Right ventricle myocardium inferior (tissue), 1 donor: ENCODE data around the gene NEIL3. TPM values are rescaled to one million over a fixed set of nuclear protein-coding genes. Genes with fewer than 3 reads are reported as not detected.

Experiments
- ATAC-seq: fragments of 200-7000 bp; cut with Tn5 transposase; one replicate; pipeline ENCODE4 v1.9.1; 2020; ENCODE audit warnings: mild to moderate bottlenecking, moderate library complexity
- DNase-seq: peaks from one replicate; pipeline ENCODE4 v3.0.0; 2021; ENCODE audit errors: missing footprints
- intact Hi-C: fragments of 100-400 bp; cut with DNase I; formaldehyde crosslinking; loops from one replicate; pipeline ENCODE4 v1.11.0; 2022
- total RNA-seq: library from RNA; stranded (reverse); fragmentation: NEBNext Ultra II Directional; extraction: Animal tissue kit (Norgen Biotek cat#: 25700); gene quantifications from one replicate; pipeline ENCODE4 v1.2.1, GENCODE V29; 2021
- donor health status: DM: no; HTN: yes; CAD: no; lungs with severe emphysema.

The NEIL3 gene
- total RNA-seq, 1 donor from 2014 or later, result 0.16 TPM

- DNase-seq, result no peak
- no peak for ATAC-seq
- intact Hi-C loops, result no loop called here
These were observed 42.1 kb downstream of the NEIL3 start for GRCh38 chr4:177351622-177352244.

DNA sequence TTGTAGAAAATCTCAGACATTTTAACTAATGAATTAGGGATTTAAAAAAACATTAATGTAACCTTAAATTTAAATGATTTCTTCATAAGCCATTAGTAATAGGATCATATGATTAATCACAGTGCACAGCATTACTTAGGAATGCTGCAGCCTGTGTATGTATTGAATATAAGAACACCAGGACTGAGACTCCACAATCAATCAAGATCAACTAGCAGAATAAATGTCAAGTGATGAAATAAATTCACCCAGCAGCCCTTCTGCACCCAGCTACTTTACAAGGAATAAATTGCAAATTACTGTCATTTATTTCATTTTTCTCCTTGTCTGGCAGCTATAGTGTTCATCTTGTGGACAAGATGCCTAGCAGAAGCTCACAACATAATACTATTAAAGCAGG lies 46.5 kb downstream of the NEIL3 start:
- intact Hi-C loops, result no loop called here
- DNase-seq, result no peak
- ATAC-seq, result no peak

DNA sequence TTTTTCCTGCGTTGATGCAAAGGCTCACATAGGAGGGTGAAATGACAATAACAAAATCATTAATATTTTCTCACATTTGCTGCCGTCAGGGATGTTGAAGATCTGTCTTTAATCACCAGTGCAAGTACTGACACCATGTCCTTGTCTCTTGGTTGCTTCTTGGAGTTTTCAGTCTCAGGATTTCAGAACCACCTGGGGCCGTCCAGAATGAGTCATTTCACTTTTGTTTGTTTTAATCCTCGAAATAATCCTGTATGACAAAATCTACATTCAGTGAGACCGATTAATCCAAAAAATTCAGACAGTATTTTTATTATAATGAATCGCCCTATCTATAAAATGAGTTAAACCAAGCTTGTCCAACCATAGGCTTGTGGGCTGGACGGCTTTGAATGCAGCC lies 47.2 kb downstream of the NEIL3 start:
- DNase-seq, result no peak
- intact Hi-C loops, result no loop called here

GRCh38 chr4:177367336-177367735 lies 57.7 kb downstream of the NEIL3 start:
- DNase-seq (no peak), ATAC-seq (no peak)
- intact Hi-C loops, result no loop called here

More for the DNA sequence above, 47.2 kb downstream of the NEIL3 start:
- no peak for ATAC-seq

DNA sequence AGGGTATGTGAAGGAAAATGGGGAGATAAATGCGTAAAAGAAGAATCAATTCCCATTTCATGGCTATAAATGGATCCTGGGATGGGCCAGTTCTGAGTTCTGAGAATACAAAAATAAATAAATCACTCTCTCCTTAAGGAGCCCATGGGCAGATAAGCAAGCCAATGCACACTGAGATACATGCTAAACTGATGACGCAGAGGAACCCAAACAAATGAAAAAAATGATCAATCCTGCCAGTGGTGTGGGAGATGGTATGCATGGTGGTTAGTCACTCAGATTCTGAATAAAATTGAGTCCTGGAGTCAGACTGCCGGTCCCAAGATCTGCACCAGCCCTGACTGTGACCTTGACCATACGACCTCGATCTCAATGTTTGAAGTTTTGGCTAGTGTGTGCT lies 59.7 kb downstream of the NEIL3 start:
- intact Hi-C loops, result no loop called here
- ATAC-seq (no peak), DNase-seq (no peak)

DNA sequence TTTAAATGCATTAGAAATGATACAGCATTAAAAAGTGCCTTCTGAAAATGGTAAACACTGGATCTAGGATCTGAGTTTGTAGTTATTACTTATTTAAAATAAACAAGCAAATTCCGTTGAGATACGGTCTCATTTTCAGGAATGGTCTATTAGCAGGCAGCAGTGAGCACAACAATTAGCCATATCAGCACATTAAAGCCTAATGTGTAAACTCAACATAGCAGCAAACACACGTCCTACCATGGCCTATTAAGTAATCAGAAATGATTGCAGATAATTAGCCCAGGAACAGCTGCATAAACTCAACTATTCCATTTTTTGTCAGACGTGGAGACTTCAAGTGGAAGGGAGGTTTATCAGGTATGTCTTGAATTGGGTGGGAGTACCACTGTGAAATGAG lies 61.8 kb downstream of the NEIL3 start:
- DNase-seq (no peak), ATAC-seq (no peak)
- intact Hi-C loops, result no loop called here

DNA sequence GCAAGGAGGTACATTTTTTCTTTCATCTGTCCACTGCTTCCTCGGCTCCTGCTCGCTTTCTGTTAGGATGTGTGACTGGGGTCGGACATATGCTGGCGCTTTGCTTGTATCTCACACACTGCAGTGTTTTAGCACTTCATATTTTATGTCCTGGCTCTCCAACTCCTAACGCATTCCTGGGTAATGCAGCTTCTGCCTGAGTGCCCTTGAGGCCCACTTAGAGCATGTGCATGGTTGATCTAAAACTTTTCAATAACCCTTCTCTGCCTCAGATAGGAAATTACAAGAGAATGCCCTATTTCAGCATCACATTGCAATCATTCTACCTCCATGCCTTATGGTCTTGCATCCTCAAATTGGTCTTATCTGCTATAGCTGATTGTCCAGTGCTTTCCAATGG lies 65.3 kb downstream of the NEIL3 start:
- no peak for ATAC-seq
- intact Hi-C loops, result no loop called here
- DNase-seq, result no peak

GRCh38 chr4:177375372-177375771 lies 65.7 kb downstream of the NEIL3 start:
- ATAC-seq, result no peak
- DNase-seq, result no peak
- intact Hi-C loops, result no loop called here

GRCh38 chr4:177376024-177376423 lies 66.3 kb downstream of the NEIL3 start:
- intact Hi-C loops, result no loop called here
- ATAC-seq, result no peak
- no peak for DNase-seq

GRCh38 chr4:177380730-177381287 lies 71.1 kb downstream of the NEIL3 start:
- DNase-seq, result peak; percentile 69
- ATAC-seq, result no peak
- intact Hi-C loops, result no loop called here

DNA sequence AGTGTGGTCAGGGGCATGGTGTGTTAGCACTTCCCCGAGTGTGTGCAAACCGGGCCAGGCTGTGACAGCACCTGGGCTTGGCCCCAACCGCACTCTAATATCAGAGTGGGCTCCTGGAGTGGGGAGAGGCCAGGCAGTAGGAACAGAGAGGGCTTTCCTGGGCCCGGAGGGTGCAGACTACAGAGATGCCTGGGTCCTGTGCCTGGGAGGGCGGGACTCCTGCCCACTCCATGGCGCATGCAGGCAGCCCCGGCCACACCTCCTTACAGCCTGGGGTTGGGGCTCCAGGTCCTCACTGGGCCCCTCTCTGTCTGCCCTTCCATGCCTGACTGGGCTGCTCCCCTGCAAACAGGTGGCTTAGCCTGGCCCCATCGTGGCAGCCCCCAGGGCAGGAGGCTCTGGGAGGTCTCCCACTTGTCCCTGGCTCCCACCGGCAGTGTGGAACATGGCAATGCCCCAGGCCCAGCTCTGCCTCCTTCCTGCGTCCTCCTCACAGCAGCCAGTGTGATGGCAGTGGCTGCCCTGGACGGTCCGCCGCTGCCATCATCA lies 72.2 kb downstream of the NEIL3 start:
- DNase-seq, result no peak
- intact Hi-C loops, result no loop called here
- ATAC-seq, result no peak

- intact Hi-C loops, result no loop called here
- DNase-seq, result no peak
- no peak for ATAC-seq
These were observed 75.3 kb downstream of the NEIL3 start for GRCh38 chr4:177384856-177385397.

DNA sequence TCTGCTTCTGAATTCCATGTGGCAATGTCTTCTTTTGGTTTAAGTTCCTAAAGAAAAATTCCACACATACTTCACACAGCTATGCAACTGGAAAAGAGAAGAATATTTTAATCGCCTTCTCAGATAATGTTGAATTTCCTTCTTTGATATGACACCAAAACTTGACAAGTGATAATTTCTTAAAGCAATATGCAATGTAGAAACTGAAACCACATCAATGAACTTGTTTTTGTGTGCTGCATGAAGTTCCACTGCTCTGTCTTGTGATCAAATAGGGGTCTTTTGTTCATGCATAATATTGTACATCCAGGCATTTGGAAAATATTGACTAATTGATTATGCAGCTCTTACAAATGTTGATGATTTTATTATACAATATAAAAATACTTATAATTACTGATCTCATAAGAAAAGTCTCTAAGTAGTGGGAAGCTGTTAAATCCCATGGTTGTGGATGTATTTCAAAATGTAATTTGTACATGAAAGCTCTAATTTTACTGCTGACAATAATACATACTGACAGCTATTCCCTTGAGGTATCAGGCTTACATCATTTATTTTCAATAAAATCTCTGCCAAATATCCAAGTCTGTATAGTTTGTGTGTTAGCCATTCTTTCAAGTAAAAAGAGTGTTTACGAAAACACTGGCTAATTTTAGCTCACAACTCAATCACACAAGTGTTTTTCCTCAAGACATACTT lies 76.1 kb downstream of the NEIL3 start:
- intact Hi-C loops, result no loop called here
- no peak for ATAC-seq
- no peak for DNase-seq

GRCh38 chr4:177386278-177386815 lies 76.7 kb downstream of the NEIL3 start:
- ATAC-seq (no peak), DNase-seq (no peak)
- intact Hi-C loops, result no loop called here

GRCh38 chr4:177391287-177391686 lies 81.6 kb downstream of the NEIL3 start:
- ATAC-seq, result no peak
- no peak for DNase-seq
- intact Hi-C loops, result no loop called here

GRCh38 chr4:177391953-177392352 lies 82.3 kb downstream of the NEIL3 start:
- DNase-seq (no peak), ATAC-seq (no peak)
- intact Hi-C loops, result no loop called here

DNA sequence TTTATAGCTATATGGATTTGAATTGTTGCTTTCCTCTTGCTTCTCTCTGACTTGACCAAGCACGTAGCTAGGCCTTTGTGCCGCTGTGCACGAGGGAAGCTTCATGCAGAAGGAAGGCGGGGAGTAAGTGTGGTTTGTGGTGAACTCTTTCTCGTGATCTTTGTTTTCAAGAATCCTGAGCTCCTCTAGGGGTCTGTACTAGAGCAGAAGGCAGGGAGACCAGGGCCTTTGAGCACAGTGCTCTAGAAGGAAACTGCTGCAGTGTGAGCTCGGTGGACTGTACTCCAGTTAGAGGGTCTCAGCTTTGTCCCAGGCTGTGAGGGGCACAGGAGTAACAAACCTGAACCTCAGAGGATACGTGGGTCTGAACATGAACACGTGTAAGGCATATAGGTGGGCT lies 83.6 kb downstream of the NEIL3 start:
- ATAC-seq (no peak), DNase-seq (no peak)
- intact Hi-C loops, result no loop called here

GRCh38 chr4:177396352-177396751 lies 86.7 kb downstream of the NEIL3 start:
- ATAC-seq, result no peak
- DNase-seq, result no peak
- intact Hi-C loops, result no loop called here

DNA sequence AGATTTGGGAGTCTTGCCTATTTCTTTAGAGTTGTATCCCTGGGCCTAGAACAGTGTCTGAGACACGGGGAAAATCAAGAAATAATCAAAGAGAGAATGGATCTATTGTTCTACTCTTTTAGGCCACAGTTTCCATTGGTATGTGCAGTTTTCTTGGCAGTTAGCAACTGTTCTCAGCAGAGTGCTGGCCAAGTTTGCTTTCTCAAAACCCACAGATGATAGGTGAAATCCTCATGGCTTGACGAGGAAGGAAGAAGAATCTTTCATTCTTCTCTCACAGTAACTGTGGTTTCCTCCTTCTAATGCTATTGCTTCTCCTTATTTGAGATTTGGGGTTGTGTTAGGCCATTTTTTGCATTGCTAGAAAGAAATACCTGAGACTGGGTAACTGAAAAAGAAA lies 90.4 kb downstream of the NEIL3 start:
- no peak for DNase-seq
- ATAC-seq, result no peak
- intact Hi-C loops, result no loop called here
